OCI-LY3 (cell line): ENCODE results near the gene SAMD8.

ENCODE experiments used
- EZH2phosphoT487 ChIP-seq: fragments of 200-600 bp; shearing (Covaris generic); IDR thresholded peaks from 2 replicates; pipeline ENCODE4 v1.6.1; 2018; ENCODE audit warnings: antibody characterized with exemption, mixed run types, low read depth
- TF ChIP-seq, protein P1 (sequence below): fragments of 200-600, 300-600 bp; sonication (generic); IDR thresholded peaks from 2 replicates; pipeline ENCODE4 v1.5.1; 2014; ENCODE audit warnings: antibody characterized with exemption, low read length, low read depth

DNA sequence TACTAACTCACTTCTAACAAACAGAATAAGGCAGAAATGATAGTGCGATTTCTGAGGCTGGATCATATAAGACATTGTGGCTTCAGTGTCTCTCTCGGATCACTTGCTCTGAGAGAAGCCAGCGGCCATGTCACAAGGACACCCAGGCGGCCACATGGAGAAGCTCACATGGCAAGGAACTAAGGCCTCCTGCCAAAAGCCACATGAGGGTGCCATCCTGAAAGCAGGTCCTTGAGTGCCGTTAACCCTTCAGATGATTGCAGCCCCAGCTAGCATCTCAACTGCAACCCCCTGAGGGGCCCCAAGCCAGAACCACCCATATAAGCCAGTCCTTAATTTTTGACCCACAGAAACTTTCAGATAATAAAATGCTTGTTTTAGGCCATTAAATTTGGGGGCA, 92.3 kb downstream of the SAMD8 start:
- TF ChIP-seq, protein P1, sequence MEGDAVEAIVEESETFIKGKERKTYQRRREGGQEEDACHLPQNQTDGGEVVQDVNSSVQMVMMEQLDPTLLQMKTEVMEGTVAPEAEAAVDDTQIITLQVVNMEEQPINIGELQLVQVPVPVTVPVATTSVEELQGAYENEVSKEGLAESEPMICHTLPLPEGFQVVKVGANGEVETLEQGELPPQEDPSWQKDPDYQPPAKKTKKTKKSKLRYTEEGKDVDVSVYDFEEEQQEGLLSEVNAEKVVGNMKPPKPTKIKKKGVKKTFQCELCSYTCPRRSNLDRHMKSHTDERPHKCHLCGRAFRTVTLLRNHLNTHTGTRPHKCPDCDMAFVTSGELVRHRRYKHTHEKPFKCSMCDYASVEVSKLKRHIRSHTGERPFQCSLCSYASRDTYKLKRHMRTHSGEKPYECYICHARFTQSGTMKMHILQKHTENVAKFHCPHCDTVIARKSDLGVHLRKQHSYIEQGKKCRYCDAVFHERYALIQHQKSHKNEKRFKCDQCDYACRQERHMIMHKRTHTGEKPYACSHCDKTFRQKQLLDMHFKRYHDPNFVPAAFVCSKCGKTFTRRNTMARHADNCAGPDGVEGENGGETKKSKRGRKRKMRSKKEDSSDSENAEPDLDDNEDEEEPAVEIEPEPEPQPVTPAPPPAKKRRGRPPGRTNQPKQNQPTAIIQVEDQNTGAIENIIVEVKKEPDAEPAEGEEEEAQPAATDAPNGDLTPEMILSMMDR = no peak
- TF ChIP-seq EZH2phosphoT487 = no peak
